Measurements from ENCODE around the gene NXPH1.

The NXPH1 gene

GRCh38 chr7:8509621-8510020 lies 76.2 kb downstream of the NXPH1 start:
- DNase-seq, result no peak

GRCh38 chr7:8511855-8512254 lies 78.4 kb downstream of the NXPH1 start:
- no peak for DNase-seq

GRCh38 chr7:8514781-8515519 lies 81.5 kb downstream of the NXPH1 start:
- DNase-seq, result no peak

GRCh38 chr7:8515640-8516185 lies 82.3 kb downstream of the NXPH1 start:
- no peak for DNase-seq

GRCh38 chr7:8516976-8517375 lies 83.6 kb downstream of the NXPH1 start:
- DNase-seq, result no peak

- DNase-seq, result no peak
Observed at GRCh38 chr7:8528311-8528710, 94.9 kb downstream of the NXPH1 start.

- no peak for DNase-seq
Observed at GRCh38 chr7:8531991-8532515, 98.6 kb downstream of the NXPH1 start.

- no peak for DNase-seq
Observed at GRCh38 chr7:8536431-8536830, 103.0 kb downstream of the NXPH1 start.

GRCh38 chr7:8549046-8549445 lies 115.6 kb downstream of the NXPH1 start:
- no peak for DNase-seq

GRCh38 chr7:8560501-8560900 lies 127.1 kb downstream of the NXPH1 start:
- no peak for DNase-seq

GRCh38 chr7:8561449-8561848 lies 128.0 kb downstream of the NXPH1 start:
- no peak for DNase-seq

- DNase-seq, result no peak
Observed at GRCh38 chr7:8564281-8564680, 130.9 kb downstream of the NXPH1 start.

GRCh38 chr7:8566016-8566415 lies 132.6 kb downstream of the NXPH1 start:
- DNase-seq, result no peak

GRCh38 chr7:8567626-8568025 lies 134.2 kb downstream of the NXPH1 start:
- DNase-seq, result no peak

GRCh38 chr7:8579661-8580194 lies 146.3 kb downstream of the NXPH1 start:
- no peak for DNase-seq

- no peak for DNase-seq
Observed at GRCh38 chr7:8581842-8582241, 148.4 kb downstream of the NXPH1 start.

- DNase-seq, result no peak
Observed at GRCh38 chr7:8582728-8583127, 149.3 kb downstream of the NXPH1 start.

GRCh38 chr7:8585591-8585990 lies 152.2 kb downstream of the NXPH1 start:
- no peak for DNase-seq

- no peak for DNase-seq
Observed at GRCh38 chr7:8590225-8590624, 156.8 kb downstream of the NXPH1 start.

- no peak for DNase-seq
Observed at GRCh38 chr7:8590791-8591190, 157.4 kb downstream of the NXPH1 start.

GRCh38 chr7:8591289-8591688 lies 157.9 kb downstream of the NXPH1 start:
- no peak for DNase-seq

- DNase-seq, result no peak
Observed at GRCh38 chr7:8592167-8592566, 158.8 kb downstream of the NXPH1 start.

GRCh38 chr7:8594115-8594514 lies 160.7 kb downstream of the NXPH1 start:
- no peak for DNase-seq

GRCh38 chr7:8597565-8597964 lies 164.2 kb downstream of the NXPH1 start:
- peak; percentile 29 for DNase-seq

GRCh38 chr7:8601121-8601520 lies 167.7 kb downstream of the NXPH1 start:
- no peak for DNase-seq
